Measurements from ENCODE around the gene CD33.

- TF ChIP-seq EP300 (IDR thresholded peaks at IDR 0.05) (no peak), CTCF (IDR thresholded peaks at IDR 0.05) (no peak)
These were observed 43.4 kb upstream of the CD33 start for GRCh38 chr19:51181377-51181912.

All from gastroesophageal sphincter (tissue), 3 donors.